ENCODE data around the gene AKT1.
"Not testable (repeated sequence)": the region's sequence is repeated elsewhere in the genome, so short reads cannot be mapped to it uniquely, and the experiment has no call there.

AKT1 gene

DNA sequence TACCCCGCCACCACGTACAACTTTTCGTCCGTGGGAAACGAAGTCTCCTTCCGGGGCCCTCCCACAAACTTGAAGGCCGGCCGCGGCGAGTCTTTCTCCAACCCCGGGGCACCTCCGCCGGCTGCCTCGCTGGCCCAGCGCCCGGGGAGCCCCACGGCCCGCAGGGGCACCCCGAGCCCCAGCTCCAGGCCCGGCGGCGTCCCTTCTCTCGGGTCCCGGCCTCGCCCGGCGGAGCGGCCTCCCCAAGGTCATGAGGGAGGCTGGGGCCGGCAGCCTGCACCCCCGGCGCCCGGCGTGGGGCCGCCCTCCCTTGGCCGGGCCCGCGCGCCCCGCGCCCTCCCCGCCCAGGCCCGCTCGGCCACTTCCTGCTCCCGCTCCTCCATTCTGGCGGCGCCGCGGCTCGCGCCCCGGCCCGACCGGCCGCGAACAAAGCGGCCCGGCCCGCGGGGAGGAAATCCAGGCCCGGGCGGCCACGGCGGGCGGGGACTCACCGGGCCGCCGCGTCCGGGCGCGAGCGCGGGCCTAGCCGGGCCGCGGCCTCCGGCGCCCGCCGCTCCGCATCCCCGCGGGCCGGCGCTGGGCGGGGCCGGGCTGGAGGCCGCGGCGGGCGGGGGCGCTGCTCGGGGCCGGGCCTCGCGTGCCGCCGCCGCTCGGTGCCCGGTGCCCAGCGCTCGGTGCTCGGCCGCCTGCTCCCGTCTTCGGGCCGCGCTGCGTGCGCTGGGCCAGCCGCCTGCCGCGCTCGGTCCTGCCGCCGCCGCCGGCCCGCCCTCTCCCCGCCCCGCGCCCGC lies at the start of gene AKT1:
Gene AKT1, minus strand, starts transcription at position 756 of the 788 bp plus-strand sequence. CDS start 3,105 bp downstream, outside the sequence.
- DNase-seq: peak; percentile 35

- DNase-seq: no peak
These were observed 49.6 kb upstream of the AKT1 start for GRCh38 chr14:104845033-104845666.

GRCh38 chr14:104844306-104845032 lies 48.9 kb upstream of the AKT1 start:
- DNase-seq: no peak

- no peak for DNase-seq
These were observed 48.1 kb upstream of the AKT1 start for GRCh38 chr14:104843442-104844305.

- no peak for DNase-seq
These were observed 47.5 kb upstream of the AKT1 start for GRCh38 chr14:104843006-104843405.

DNA sequence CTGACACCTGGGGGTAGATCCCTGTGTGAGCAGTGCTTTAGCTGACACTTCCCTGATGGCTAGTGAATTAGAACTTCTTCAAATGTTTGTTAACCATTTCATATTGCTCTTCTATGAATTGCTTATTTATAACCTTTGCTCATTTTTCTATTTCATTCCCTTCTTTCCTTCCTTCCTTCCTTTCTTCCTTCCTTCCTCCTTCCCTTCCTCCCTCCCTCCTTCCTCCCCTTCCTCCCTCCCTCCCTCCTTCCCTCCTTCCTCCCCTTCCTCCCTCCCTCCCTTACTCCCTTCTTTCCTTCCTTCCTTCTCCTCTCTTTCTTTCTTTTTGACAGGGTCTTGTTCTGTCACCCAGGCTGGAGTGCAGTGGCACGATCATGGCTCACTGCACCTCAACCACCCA lies 46.2 kb upstream of the AKT1 start:
- no peak for DNase-seq

- DNase-seq: not testable (repeated sequence)
These were observed 40.8 kb upstream of the AKT1 start for GRCh38 chr14:104836171-104836935.

GRCh38 chr14:104830781-104831180 lies 35.2 kb upstream of the AKT1 start:
- DNase-seq: no peak

- DNase-seq: peak; percentile 69
These were observed 31.9 kb upstream of the AKT1 start for GRCh38 chr14:104827177-104828055.

DNA sequence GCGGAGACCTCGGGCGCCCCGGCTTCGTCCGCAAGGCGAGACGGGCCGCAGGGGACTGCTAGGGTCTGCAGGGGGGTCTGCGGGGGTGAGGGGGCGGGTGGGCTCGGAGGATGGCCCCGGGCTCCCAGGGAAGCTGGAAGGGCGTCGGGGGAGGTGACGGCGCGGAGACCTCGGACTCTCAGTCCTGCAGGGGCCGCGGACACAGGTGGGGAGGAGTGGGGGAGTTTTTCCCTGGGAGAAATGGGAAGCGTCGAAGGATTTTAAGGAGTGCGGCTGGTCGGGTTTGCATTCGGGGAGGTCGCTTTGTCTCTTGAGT lies 31.3 kb upstream of the AKT1 start:
- no peak for DNase-seq

DNA sequence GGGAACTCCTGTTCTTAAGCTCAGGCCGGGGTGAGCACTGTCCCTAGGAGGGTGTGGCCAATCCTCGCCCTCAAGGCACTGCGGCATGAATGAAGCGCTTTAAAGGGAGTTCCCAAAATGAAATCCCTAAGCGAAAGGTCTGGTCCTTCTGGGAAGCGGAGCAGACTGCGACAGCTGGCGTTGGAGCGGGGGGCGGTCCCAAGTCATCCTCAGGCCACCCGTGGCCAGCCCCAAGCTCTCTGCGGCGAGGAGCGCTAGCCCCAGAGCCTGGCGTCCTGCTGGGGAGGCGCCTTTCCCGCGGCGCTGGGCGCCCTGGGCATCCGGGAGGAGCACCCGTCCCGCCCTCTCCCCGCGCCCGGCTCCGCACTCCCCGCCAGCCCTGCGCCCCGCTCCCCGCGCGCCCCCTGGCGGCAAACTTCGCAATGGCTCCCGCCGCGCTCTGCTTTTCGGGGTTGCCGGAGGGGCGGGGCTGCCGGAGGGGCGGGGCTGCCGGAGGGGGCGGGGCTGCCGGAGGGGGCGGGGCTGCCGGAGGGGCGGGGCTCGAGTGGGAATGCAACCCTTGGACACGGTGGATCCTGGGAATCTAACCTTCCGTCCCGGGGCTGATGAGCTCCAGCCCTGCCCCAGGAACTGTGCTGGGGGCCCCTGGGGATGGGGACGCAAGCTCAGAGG lies 30.8 kb upstream of the AKT1 start:
- DNase-seq: peak; percentile 90

DNA sequence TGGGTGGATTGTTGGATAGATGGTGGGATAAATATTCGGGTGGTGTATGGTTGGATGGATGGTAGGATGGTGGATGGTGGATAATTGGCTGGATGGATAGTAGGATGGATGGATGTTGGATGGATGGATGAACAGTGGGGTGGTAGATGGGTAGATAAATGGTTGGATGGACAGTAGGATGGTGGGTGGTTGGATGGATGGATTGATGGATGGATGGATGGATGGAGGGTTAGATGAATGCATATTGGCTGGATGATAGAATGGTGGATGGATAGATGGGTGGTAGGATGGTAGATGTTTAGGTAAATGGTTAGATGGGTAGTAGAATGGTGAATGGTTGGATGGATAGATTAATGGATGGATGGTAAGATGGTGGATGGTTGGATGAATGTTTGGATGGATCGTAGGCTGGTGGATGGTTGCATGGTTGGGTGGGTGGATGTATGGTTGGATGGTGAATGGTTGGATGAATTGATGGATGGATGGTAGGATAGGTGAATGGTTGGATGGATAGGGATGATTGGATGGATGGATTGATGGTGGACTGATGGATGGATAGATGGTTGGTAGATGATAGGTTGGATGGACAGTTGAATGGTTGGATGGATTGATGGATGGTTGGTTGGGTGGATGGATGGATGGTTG lies 28.9 kb upstream of the AKT1 start:
- no peak for DNase-seq

DNA sequence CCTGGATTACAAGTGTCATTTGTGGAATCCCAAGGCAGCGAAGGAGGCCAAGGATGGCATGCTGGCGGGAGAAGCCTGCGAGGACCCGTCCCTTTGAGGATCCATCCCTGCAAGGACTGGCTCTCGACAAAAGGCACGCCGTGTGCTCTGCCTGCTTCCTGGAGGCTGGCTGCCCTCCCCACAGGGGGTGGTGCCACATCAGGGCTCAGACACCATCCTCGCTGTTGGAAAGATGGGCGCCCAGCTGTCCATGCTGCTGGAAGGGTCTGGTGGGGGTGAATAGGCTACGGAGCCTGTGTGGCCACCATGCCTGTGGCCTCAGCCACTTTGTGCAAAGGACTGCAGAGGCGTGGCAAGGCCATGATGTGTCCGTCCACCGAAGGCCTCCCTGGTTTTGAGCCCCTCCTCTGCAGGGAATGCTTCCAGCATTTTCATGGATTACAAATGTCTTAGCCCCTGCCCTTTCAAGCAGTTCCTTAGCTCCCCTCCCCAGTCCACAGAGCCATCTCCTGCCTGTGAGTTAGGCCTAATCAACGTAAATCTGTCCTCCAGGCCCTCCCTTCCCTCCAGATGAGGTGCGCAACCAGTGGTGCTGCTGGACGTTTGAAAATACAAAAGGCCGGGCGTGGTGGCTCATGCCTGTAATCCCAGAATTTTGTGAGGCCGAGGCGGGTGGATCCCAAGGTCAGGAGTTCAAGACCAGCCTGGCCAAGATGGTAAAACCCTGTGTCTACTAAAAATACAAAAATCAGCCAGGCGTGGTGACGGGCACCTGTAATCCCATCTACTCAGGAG lies 27.5 kb upstream of the AKT1 start:
- no peak for DNase-seq

DNA sequence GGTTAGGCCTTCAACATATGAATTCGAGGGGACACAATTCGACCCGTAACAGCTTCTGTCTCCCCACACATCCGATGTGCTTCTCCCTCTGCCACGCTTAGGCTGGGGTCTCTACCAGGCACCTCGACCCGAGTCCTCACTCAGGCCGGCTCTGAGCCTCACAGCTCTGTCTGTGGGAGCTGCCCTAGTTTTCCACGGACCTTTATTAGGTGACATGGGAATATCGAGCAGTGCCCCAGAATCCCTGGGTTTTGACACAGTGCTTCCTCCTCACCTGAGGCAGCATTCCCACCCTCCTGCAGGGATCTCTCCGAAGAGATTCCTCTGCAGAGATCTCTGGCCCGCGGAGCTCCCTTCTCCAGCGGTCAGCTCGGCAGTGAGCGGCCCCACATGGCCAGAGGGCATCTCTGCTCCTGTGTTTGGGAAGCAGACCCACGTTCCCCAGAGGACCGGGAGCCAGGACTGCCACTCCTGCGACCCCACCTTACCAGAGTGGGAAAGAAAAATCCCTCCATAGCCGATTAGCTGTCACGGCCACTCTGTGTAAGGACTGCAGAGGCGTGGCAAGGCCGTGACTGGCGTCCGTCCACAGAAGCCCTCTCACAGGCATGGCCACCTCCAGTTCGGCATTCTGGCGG lies 26.5 kb upstream of the AKT1 start:
- no peak for DNase-seq

GRCh38 chr14:104821229-104821945 lies 25.8 kb upstream of the AKT1 start:
- no peak for DNase-seq

DNA sequence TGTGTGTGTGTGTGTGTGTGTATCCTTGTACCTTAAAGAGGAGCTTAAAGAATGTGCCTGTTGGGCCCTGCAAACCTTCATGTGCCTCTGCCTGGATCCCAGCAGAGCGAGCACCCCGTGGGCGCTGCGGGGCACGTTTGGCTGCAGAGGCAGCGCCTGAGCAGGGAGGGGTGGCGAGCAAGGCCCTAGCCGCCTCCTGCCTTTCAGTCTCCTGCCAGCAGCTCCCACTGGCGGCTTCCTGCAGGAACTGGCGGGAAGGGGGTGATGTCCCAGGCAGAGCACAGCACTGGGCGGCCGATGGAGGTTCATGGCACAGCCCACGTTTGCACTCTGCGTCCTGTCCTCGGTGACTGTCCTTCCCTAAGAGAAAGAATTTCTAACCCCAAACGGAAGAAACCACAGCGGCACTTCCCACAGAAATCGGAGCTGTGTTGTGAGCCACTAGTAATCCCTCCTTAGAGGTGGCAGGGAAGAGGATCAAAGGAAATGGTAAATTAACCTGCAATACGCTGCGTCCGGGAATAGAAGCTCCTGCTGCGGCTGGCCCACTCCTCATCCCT lies 25.2 kb upstream of the AKT1 start:
- DNase-seq: no peak

GRCh38 chr14:104819361-104819781 lies 23.8 kb upstream of the AKT1 start:
- DNase-seq: no peak
